Nephron progenitor cell (in vitro differentiated cells): ENCODE results near the gene TOM1L2.
A peak's percentile ranks its signal among the peaks of the same experiment; 100 is the strongest.

Source experiments
- DNase-seq: peaks from one replicate; pipeline ENCODE4 v3.0.0; 2021
- H3K27ac Mint-ChIP-seq: 2 replicates; pipeline ENCODE4 v1.8.0; 2021; ENCODE audit warnings: mild to moderate bottlenecking, moderate library complexity, mixed read lengths
- H3K27me3 Mint-ChIP-seq: 2 replicates; pipeline ENCODE4 v1.8.0; 2021; ENCODE audit warnings: mild to moderate bottlenecking, low read depth, mixed read lengths; ENCODE audit not compliant: poor library complexity
- H3K36me3 Mint-ChIP-seq: 2 replicates; pipeline ENCODE4 v1.8.0; 2021; ENCODE audit warnings: low read depth, mixed read lengths
- H3K4me1 Mint-ChIP-seq: 2 replicates; pipeline ENCODE4 v1.8.0; 2021; ENCODE audit warnings: mixed read lengths
- H3K4me3 Mint-ChIP-seq: 2 replicates; pipeline ENCODE4 v1.8.0; 2021; ENCODE audit warnings: mild to moderate bottlenecking, moderate library complexity, mixed read lengths
- H3K9me3 Mint-ChIP-seq: 2 replicates; pipeline ENCODE4 v1.8.0; 2021; ENCODE audit warnings: mild to moderate bottlenecking, moderate library complexity, mixed read lengths
- CTCF ChIP-seq: fragments of 200-600 bp; sonication (generic); IDR thresholded peaks from 2 replicates; pipeline ENCODE4 v1.5.0; 2021; ENCODE audit warnings: antibody characterized with exemption

Gene TOM1L2

GRCh38 chr17:17884391-17885357 is 87.5 kb downstream of the TOM1L2 start:
- H3K4me1 Mint-ChIP-seq: peaks cover 77% of the 10 kb centered on the region
- no peaks in the 10 kb centered on the region for H3K36me3 Mint-ChIP-seq
- no peak overlapping the region for H3K4me3 Mint-ChIP-seq
- H3K9me3 Mint-ChIP-seq: no peaks in the 10 kb centered on the region
- H3K27me3 Mint-ChIP-seq: peaks cover 9% of the 10 kb centered on the region
- no peak for DNase-seq
- no peak overlapping the region for H3K27ac Mint-ChIP-seq
- TF ChIP-seq CTCF: no peak

- DNase-seq: no peak
- no peaks in the 10 kb centered on the region for H3K36me3 Mint-ChIP-seq
- peaks cover 76% of the 10 kb centered on the region for H3K4me1 Mint-ChIP-seq
- no peak overlapping the region for H3K27ac Mint-ChIP-seq
- H3K9me3 Mint-ChIP-seq: no peaks in the 10 kb centered on the region
- H3K27me3 Mint-ChIP-seq: peaks cover 9% of the 10 kb centered on the region
- no peak for TF ChIP-seq CTCF
- H3K4me3 Mint-ChIP-seq: no peak overlapping the region
Measured at GRCh38 chr17:17883801-17884200, 88.4 kb downstream of the TOM1L2 start.

- peaks cover 6% of the 10 kb centered on the region for H3K27me3 Mint-ChIP-seq
- DNase-seq: no peak
- H3K4me3 Mint-ChIP-seq: no peak overlapping the region
- H3K9me3 Mint-ChIP-seq: no peaks in the 10 kb centered on the region
- no peak overlapping the region for H3K27ac Mint-ChIP-seq
- no peaks in the 10 kb centered on the region for H3K36me3 Mint-ChIP-seq
- peaks cover 75% of the 10 kb centered on the region for H3K4me1 Mint-ChIP-seq
- no peak for TF ChIP-seq CTCF
Measured at GRCh38 chr17:17882082-17882581, 90.1 kb downstream of the TOM1L2 start.

- no peak for TF ChIP-seq CTCF
- peaks cover 76% of the 10 kb centered on the region for H3K4me1 Mint-ChIP-seq
- H3K36me3 Mint-ChIP-seq: peaks cover 8% of the 10 kb centered on the region
- peaks cover 9% of the 10 kb centered on the region for H3K27me3 Mint-ChIP-seq
- DNase-seq: no peak
- H3K4me3 Mint-ChIP-seq: no peak overlapping the region
- no peak overlapping the region for H3K27ac Mint-ChIP-seq
- no peaks in the 10 kb centered on the region for H3K9me3 Mint-ChIP-seq
Measured at GRCh38 chr17:17880577-17881196, 91.5 kb downstream of the TOM1L2 start.

GRCh38 chr17:17877529-17878358 is 94.5 kb downstream of the TOM1L2 start:
- peaks cover 71% of the 10 kb centered on the region for H3K4me1 Mint-ChIP-seq
- peak overlapping the region; percentile 64 for H3K4me3 Mint-ChIP-seq
- H3K36me3 Mint-ChIP-seq: peaks cover 13% of the 10 kb centered on the region
- no peaks in the 10 kb centered on the region for H3K9me3 Mint-ChIP-seq
- H3K27me3 Mint-ChIP-seq: peaks cover 3% of the 10 kb centered on the region
- no peak for TF ChIP-seq CTCF
- DNase-seq: peak; percentile 37
- H3K27ac Mint-ChIP-seq: peak overlapping the region; percentile 96
